ENCODE measurements around the gene SORCS1.

SORCS1 gene

DNA sequence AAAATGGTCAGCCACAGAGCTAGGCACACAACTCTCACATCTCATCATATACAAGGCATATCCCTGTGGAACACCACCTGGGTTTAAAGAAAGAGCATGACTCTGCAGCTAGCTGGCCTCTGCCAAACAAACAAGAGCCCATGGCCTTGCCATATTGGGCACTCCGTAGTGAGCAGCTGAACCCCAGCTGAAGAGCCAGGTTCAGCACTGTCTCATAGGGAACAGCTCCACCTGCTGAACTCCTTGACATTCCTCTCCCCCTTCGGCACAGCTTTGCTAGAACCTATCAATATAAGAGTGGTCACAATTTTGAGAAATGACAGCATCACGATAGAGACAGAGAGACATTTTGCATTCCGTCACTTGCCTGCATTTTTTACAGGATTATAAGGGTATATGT is 20.0 kb downstream of the SORCS1 start:
- no peak overlapping the region for H2AFZ ChIP-seq
- H3K27ac ChIP-seq = no peak overlapping the region
- TF ChIP-seq, protein P1, sequence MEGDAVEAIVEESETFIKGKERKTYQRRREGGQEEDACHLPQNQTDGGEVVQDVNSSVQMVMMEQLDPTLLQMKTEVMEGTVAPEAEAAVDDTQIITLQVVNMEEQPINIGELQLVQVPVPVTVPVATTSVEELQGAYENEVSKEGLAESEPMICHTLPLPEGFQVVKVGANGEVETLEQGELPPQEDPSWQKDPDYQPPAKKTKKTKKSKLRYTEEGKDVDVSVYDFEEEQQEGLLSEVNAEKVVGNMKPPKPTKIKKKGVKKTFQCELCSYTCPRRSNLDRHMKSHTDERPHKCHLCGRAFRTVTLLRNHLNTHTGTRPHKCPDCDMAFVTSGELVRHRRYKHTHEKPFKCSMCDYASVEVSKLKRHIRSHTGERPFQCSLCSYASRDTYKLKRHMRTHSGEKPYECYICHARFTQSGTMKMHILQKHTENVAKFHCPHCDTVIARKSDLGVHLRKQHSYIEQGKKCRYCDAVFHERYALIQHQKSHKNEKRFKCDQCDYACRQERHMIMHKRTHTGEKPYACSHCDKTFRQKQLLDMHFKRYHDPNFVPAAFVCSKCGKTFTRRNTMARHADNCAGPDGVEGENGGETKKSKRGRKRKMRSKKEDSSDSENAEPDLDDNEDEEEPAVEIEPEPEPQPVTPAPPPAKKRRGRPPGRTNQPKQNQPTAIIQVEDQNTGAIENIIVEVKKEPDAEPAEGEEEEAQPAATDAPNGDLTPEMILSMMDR (IDR thresholded peaks at IDR 0.05) = no peak
- H3K4me3 ChIP-seq (ENCODE audit: low read depth, low read length) = no peak overlapping the region
- H3K9me3 ChIP-seq (ENCODE audit: control insufficient read depth, low read length) = no peaks in the 10 kb centered on the region
- H3K4me1 ChIP-seq = no peaks in the 10 kb centered on the region
- no peaks in the 10 kb centered on the region for H3K79me2 ChIP-seq
- H3K4me2 ChIP-seq (ENCODE audit: low read length) = no peak overlapping the region
- no peak overlapping the region for H3K9ac ChIP-seq
- H3K36me3 ChIP-seq (ENCODE audit: control insufficient read depth, insufficient read depth, low read length) = no peaks in the 10 kb centered on the region
- H3K27me3 ChIP-seq (ENCODE audit: control insufficient read depth, insufficient read depth, low read length) = no peaks in the 10 kb centered on the region

DNA sequence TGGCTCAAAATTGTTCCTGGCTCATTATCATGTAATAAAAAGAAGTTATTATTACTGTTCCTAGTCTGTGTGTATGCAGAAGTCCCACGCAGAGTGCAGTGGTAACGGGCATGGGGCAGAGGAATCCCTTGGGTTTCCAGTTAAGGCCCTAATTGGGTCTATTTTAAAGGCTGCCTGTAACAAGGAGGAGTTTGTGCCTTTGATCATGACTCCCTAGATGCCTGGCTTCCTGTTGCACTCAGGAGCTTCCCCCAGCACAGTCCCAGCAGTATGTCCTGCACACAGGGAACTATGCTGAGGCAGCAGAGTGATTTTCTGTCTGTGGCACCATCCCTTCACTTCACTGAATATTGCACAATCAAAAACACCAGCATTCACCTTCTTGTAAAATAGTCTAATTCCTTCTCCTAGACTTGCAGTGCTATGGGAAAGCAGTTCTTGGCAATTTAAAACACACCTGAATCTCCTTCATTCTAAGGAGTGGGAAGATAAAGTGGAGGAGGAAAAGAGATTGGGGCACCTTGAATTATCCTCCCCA is 22.9 kb downstream of the SORCS1 start:
- Histone ChIP-seq H3K4me3 (ENCODE audit: low read depth, low read length) (no peak overlapping the region), H3K4me1 (no peaks in the 10 kb centered on the region), H3K27me3 (ENCODE audit: control insufficient read depth, insufficient read depth, low read length) (no peaks in the 10 kb centered on the region), H3K27ac (no peak overlapping the region), H3K36me3 (ENCODE audit: control insufficient read depth, insufficient read depth, low read length) (no peaks in the 10 kb centered on the region), H3K9me3 (ENCODE audit: control insufficient read depth, low read length) (no peaks in the 10 kb centered on the region), H3K9ac (no peak overlapping the region), H3K4me2 (ENCODE audit: low read length) (no peak overlapping the region), H2AFZ (no peak overlapping the region), H3K79me2 (no peaks in the 10 kb centered on the region)
- TF ChIP-seq, protein P1 (IDR thresholded peaks at IDR 0.05) = no peak

DNA sequence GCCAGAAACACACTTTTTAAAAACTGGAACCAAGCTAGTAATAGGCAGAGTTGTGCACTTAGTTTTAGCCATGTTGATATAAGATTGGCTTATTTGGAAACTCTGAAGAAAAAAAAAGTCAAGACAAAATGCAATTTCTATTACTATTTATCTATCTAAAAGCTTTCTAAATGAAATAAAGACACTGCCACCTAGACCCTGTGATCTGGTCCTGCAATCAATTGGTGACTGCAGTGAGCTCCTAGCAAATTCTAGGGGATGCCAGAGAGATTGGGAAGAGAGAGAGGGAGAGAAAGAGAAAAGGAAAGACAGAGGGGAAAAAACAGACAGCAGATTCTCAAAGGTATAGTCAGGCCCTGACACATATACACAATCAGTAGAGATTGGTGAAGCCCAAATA is 25.3 kb downstream of the SORCS1 start:
- Histone ChIP-seq H3K27ac (no peak overlapping the region), H3K9me3 (ENCODE audit: control insufficient read depth, low read length) (no peaks in the 10 kb centered on the region), H3K4me2 (ENCODE audit: low read length) (no peak overlapping the region), H3K36me3 (ENCODE audit: control insufficient read depth, insufficient read depth, low read length) (no peaks in the 10 kb centered on the region), H3K79me2 (no peaks in the 10 kb centered on the region), H3K4me3 (ENCODE audit: low read depth, low read length) (no peak overlapping the region), H3K4me1 (no peaks in the 10 kb centered on the region), H3K27me3 (ENCODE audit: control insufficient read depth, insufficient read depth, low read length) (no peaks in the 10 kb centered on the region), H3K9ac (no peak overlapping the region), H2AFZ (no peak overlapping the region)
- TF ChIP-seq, protein P1 (IDR thresholded peaks at IDR 0.05) = no peak

DNA sequence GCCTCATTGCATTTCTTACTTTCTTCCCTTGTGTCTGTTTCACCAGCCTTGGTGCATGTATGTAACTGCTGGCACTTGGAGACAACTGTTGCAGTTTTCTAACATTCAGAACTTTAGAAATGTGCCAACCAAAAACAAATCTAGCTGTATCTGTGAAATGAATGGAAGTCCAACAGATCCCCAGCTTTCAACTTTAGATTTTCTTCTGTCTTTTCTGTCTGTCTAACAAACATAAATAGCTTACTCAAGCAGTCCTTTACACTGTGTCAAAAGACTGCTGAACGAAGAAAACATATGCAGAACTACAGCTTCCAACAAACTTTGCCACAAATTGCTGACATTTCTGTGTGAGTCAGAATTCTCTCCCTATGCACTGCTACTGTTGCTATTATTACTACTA is 30.9 kb downstream of the SORCS1 start:
- Histone ChIP-seq H3K4me2 (ENCODE audit: low read length) (no peak overlapping the region), H3K9me3 (ENCODE audit: control insufficient read depth, low read length) (no peaks in the 10 kb centered on the region), H3K27ac (no peak overlapping the region), H3K79me2 (no peaks in the 10 kb centered on the region), H3K36me3 (ENCODE audit: control insufficient read depth, insufficient read depth, low read length) (no peaks in the 10 kb centered on the region), H3K4me1 (no peaks in the 10 kb centered on the region), H3K9ac (no peak overlapping the region), H2AFZ (no peak overlapping the region), H3K4me3 (ENCODE audit: low read depth, low read length) (no peak overlapping the region), H3K27me3 (ENCODE audit: control insufficient read depth, insufficient read depth, low read length) (no peaks in the 10 kb centered on the region)
- TF ChIP-seq, protein P1 (IDR thresholded peaks at IDR 0.05) = no peak

DNA sequence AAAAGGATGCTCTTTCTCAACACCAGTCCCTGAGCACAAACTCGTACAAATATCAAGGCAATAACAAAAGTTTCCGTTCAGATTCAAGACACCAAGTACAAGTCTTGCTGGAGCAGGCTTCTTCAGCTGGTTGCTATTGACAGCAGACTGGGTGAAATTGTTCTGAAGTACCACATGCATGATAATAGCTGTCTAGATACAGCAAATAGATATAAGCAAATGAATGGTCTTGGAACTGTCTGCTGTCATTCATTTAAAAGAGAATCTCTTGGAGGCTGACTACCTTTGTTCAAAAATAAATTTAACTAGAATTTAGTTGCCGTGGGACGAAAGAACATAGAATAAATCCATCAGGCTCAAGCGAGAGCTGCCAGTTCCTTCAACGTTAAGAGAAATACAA is 35.5 kb downstream of the SORCS1 start:
- no peak overlapping the region for H2AFZ ChIP-seq
- no peak overlapping the region for H3K4me3 ChIP-seq (ENCODE audit: low read depth, low read length)
- H3K36me3 ChIP-seq (ENCODE audit: control insufficient read depth, insufficient read depth, low read length) = no peaks in the 10 kb centered on the region

More for the DNA sequence above, 35.5 kb downstream of the SORCS1 start:
- Histone ChIP-seq H3K4me1 (no peaks in the 10 kb centered on the region), H3K27ac (no peak overlapping the region), H3K27me3 (ENCODE audit: control insufficient read depth, insufficient read depth, low read length) (no peaks in the 10 kb centered on the region), H3K79me2 (no peaks in the 10 kb centered on the region), H3K9me3 (ENCODE audit: control insufficient read depth, low read length) (no peaks in the 10 kb centered on the region), H3K9ac (no peak overlapping the region), H3K4me2 (ENCODE audit: low read length) (no peak overlapping the region)
- TF ChIP-seq, protein P1 (IDR thresholded peaks at IDR 0.05) = no peak
